GM13977 (cell line): ENCODE measurements around the gene ZNF780B.

Experiments
- DNase-seq: peaks from one replicate; pipeline ENCODE4 v3.0.0; 2012; ENCODE audit warnings: low spot score
- in situ Hi-C: fragments of 300-500 bp; cut with MboI; formaldehyde crosslinking; loops from one replicate; pipeline ENCODE4 v1.12.0; 2022; ENCODE audit warnings: low sequenced_read_pairs, low pct_unique_long_range_greater_than_20kb, mixed read lengths, inconsistent platforms; ENCODE audit not compliant: unreplicated experiment
- TF ChIP-seq, protein P1 (sequence below): IDR thresholded peaks from 2 replicates; pipeline ENCODE4 v1.5.1; 2012; ENCODE audit warnings: mild to moderate bottlenecking, control low read depth; ENCODE audit not compliant: insufficient read depth; ENCODE audit errors: extremely low read depth, missing control alignments

Gene ZNF780B

DNA sequence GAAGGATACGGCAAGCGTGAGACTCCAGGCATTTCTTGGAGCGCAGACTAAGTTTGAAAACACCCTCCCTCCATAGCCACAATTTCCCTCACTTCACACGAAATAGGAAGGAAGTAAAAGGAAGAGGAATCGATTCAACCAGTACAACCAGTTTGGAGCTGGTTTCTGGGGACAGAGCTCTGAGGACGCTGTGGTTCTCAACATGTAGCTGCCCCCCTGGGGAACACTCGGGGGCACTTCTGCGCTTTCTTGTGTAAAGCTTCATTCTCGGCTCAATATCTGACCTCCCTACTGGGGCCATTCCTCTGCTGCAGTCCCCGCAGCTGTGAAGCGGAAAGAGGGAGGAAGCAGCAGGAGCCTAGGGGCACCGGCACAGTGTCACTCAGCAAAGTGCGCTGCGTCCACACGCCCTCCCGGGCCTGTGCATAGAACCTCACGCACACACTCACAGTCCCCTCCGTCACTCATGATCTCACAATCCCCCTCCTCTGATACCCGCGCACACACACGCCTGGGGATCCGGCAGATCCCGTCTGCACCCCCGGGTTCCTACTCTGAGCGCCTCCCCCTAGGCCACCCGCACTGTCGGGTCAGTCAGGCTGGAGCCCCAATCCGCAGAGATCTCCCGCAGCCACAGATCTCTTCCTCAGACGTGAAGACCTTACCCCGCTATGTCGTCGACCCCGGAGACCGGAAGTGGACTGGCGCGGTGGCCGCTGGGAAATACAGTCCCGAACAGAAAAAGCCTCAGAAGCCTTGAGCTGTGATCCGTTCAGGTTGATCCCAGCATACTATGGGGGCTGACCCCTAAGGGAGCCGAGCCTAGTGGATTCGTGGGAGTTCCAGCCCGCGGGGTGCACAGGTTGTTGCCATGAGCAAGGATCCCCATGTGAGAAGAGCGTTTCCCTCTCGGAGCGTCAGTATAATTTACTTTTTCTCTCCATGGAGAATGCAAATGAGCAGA, 34.5 kb upstream of the ZNF780B start, which contains the start of gene ZNF780A:
Gene ZNF780A (minus strand): TSS at position 703 of the 964 bp plus-strand sequence. CDS start 6,190 bp downstream, outside the sequence.
- in situ Hi-C loops = no loop called here
- DNase-seq = peak; percentile 70

DNA sequence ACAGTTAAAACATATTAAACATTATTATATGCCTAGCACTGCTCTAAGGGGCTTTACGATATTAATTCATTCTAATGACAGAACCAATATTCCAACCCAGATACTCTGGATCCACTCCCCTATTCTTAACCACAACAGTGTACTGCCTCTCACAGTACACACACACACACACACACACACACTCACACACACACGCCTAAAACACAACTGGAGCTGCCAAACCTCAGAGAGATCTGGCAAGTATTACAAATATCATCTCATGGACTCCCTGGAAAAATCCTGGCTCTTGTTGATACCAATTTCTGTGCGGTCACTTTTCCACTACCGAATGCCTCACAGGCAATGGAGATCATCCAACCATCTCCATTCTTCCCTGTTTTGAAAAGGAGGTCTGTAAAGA, 33.4 kb upstream of the ZNF780B start:
- in situ Hi-C loops = no loop called here
- TF ChIP-seq, protein P1, sequence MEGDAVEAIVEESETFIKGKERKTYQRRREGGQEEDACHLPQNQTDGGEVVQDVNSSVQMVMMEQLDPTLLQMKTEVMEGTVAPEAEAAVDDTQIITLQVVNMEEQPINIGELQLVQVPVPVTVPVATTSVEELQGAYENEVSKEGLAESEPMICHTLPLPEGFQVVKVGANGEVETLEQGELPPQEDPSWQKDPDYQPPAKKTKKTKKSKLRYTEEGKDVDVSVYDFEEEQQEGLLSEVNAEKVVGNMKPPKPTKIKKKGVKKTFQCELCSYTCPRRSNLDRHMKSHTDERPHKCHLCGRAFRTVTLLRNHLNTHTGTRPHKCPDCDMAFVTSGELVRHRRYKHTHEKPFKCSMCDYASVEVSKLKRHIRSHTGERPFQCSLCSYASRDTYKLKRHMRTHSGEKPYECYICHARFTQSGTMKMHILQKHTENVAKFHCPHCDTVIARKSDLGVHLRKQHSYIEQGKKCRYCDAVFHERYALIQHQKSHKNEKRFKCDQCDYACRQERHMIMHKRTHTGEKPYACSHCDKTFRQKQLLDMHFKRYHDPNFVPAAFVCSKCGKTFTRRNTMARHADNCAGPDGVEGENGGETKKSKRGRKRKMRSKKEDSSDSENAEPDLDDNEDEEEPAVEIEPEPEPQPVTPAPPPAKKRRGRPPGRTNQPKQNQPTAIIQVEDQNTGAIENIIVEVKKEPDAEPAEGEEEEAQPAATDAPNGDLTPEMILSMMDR = no peak
- DNase-seq = no peak

More for the DNA sequence above, 34.5 kb upstream of the ZNF780B start, which contains the start of gene ZNF780A:
- TF ChIP-seq, protein P1 = no peak

DNA sequence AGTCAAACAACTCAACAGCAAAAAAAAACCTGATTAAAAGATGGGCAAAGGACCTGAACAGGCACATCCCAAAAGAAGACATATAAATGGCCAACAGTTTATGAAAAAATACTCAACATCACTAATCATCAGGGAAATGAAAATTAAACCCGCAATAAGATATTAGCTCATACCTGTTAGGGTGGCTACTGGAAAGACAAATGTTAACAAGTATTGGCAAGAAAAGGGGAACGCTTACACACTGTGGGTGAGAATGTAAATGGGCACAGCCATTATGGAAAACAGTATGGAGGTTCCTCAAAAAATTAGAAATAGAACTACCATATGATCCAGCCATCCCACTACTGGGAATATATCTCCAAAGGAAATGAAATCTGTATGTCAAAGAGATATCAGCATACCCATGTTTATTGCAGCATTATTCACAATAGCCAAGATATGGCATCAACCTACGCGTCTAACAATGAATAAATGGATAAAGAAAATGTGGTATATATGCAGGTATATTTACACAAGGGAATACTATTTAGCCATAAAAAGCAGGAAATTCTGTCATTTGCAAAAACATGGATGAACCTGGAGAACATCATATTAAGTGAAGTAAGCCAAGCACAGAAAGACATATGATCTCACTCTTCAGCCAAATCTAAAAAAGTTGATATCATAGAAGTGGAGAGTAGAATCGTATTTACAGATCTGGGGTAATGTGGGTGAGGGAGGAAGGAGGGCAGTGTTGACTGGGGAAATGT, 32.4 kb upstream of the ZNF780B start:
- in situ Hi-C loops = no loop called here
- DNase-seq = no peak
- TF ChIP-seq, protein P1 = no peak

DNA sequence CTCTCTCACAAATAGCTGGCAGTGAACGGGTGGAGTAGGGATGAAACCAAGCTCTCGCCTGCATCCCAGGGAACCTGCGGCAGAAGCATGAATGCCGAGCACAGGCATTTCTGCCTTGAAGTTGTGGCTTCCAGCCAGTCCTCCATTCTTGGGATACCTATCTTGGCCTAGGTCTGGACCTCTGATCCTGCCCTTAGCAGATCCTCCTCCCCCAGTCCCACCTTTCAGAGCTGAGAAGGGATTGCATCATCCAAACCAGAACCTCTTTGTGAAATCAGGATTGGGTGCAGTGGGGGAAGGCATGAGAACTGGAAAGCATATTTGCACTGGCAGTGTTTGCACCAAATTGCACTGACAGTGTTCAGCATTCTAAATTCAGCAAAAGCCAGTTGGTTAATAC, 28.9 kb upstream of the ZNF780B start:
- TF ChIP-seq, protein P1 = no peak
- DNase-seq = no peak
- in situ Hi-C loops = no loop called here

DNA sequence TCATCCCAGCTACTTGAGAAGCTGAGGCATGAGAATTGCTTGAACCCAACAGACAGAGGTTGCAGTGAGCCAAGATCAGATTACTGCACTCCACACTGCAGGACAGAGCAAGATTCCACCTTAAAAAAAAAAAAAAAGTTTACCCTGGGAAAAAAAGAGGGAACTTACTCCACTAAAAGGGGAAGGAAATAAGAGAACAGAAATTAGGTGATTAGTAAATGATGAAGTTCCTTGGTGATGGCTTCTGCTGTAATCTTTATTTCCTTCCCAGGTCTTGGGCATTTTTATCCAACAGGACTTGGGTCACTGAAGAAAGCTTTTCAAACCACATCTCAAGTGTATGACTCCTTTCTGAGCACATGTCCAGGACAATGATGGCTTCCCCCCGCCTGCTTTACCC, 25.4 kb upstream of the ZNF780B start:
- TF ChIP-seq, protein P1 = no peak
- in situ Hi-C loops = no loop called here
- no peak for DNase-seq

DNA sequence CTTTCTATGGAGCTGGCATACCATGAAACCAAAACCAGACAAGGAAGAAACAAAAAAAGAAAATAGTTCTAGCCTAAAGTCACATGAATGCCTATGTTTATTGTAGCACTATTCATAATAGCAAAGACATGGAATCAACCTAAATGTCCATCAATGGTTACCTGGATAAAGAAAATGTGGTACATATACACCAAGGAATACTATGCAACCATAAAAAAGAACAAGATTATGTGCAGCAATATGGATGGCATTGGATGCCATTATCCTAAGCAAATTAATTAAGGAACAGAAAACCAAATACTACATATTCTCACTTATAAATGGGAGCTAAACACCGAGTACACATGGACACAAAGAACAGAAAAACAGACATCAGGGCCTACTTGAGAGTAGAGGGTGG, 24.3 kb upstream of the ZNF780B start:
- in situ Hi-C loops = no loop called here
- TF ChIP-seq, protein P1 = no peak
- no peak for DNase-seq
